Measurements from ENCODE around the gene ERLEC1.

DNA sequence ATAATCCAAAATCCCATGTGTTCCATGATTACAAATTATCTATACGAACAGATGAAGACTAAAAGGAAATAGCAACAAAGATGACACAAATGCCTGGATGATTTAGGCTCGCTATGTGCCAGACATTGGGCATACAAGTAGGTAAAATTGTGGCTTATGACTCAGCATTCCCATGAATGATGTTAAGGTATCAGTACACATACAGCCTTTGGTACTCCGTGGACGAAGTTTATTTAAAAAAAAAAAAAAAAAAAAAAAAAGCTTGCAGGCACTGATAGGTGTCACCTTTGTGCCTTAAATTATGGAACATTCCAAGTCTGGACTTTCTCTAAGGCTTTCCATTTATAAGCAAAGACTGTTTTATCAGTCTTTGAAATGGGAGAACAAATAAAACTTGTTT lies 16.6 kb upstream of the ERLEC1 start:
- TF ChIP-seq, protein P1, sequence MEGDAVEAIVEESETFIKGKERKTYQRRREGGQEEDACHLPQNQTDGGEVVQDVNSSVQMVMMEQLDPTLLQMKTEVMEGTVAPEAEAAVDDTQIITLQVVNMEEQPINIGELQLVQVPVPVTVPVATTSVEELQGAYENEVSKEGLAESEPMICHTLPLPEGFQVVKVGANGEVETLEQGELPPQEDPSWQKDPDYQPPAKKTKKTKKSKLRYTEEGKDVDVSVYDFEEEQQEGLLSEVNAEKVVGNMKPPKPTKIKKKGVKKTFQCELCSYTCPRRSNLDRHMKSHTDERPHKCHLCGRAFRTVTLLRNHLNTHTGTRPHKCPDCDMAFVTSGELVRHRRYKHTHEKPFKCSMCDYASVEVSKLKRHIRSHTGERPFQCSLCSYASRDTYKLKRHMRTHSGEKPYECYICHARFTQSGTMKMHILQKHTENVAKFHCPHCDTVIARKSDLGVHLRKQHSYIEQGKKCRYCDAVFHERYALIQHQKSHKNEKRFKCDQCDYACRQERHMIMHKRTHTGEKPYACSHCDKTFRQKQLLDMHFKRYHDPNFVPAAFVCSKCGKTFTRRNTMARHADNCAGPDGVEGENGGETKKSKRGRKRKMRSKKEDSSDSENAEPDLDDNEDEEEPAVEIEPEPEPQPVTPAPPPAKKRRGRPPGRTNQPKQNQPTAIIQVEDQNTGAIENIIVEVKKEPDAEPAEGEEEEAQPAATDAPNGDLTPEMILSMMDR (IDR thresholded peaks at IDR 0.05): no peak
- TF ChIP-seq ZFX (IDR thresholded peaks at IDR 0.05; ENCODE audit: borderline replicate concordance): no peak

All from 22Rv1 (cell line).